Muscle layer of colon (tissue), 2 donors: ENCODE measurements around the gene SCN1B.
"Not testable (repeated sequence)": the region's sequence is repeated elsewhere in the genome, so short reads cannot be mapped to it uniquely, and the experiment has no call there.

Source experiments
- H3K27ac ChIP-seq: one replicate; pipeline ENCODE4 v1.7.0; 2013; ENCODE audit warnings: low read depth, mild to moderate bottlenecking, low read length, moderate library complexity
- H3K27me3 ChIP-seq, 2 donors: one replicate each; pipeline ENCODE4 v1.7.0; 2013; ENCODE audit warnings: low read length in 2 of 2, mild to moderate bottlenecking in 2 of 2; ENCODE audit not compliant: insufficient read depth in 2 of 2, control insufficient read depth in 1 of 2
- H3K36me3 ChIP-seq: one replicate; pipeline ENCODE4 v1.7.0; 2013; ENCODE audit warnings: mild to moderate bottlenecking, low read length; ENCODE audit not compliant: insufficient read depth
- H3K4me1 ChIP-seq: one replicate; pipeline ENCODE4 v1.7.0; 2013; ENCODE audit warnings: mild to moderate bottlenecking, low read length; ENCODE audit not compliant: insufficient read depth
- H3K4me3 ChIP-seq, 2 donors: one replicate each; pipeline ENCODE4 v1.7.0; 2013; ENCODE audit warnings: low read length in 2 of 2, low read depth in 1 of 2, mild to moderate bottlenecking in 1 of 2, moderate library complexity in 1 of 2
- H3K9ac ChIP-seq: one replicate; pipeline ENCODE4 v1.7.0; 2013; ENCODE audit warnings: low read length
- H3K9me3 ChIP-seq: one replicate; pipeline ENCODE4 v1.7.0; 2013; ENCODE audit warnings: mild to moderate bottlenecking, low read length
- donor health status: abdominal sarcoma.
- donor health status: Adenocarcinoma of cecum.

The SCN1B gene

DNA sequence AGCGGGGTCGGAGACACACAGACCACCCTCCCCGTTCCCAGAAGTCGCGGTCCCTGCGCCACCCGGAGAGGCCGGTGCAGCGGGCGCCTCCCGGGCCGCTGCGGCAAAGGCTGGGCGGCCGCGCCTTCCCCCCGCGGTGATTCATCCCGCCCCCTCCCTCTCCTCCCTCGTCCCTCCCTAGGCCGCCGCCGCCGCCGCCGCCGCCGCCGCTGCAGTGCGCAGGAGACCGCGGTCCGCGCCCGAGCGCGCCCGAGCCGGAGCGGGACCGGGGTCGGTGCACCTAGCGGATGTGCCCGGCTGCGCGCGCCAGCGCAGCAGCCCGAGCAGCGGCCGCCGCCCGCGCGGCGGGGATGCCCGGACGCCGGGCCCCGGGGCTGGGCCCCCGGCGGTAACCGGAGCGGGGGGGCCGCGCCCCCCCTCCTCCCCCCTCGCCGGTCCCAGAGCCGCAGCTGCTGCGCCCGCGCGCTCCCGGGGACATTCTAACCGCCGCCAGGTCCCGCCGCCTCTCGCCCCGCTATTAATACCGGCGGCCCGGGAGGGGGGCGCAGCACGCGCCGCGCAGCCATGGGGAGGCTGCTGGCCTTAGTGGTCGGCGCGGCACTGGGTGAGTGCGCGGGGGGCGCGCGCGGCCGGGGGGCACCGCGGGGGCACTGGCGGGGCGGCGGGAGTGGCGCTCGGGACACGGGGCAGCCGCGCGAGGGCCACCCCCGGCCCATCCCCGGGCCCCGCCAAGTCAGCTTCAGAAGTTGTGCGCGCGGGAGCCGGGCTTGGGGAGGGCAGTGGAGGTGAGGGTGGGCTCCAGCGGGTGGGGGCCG is at the start of gene SCN1B:
Gene SCN1B, plus strand, starts transcription at position 214 of the 815 bp plus-strand sequence. Its CDS starts 351 bp downstream, at position 565.
- Histone ChIP-seq H3K27me3 (no peaks in the 10 kb centered on the region), H3K9me3 (no peaks in the 10 kb centered on the region), H3K4me1 (peaks cover 4% of the 10 kb centered on the region), H3K27ac (peak within 1 kb of the TSS; percentile 14), H3K9ac (no peak within 1 kb of the TSS), H3K36me3 (peaks cover 14% of the 10 kb centered on the region), H3K4me3 (peak within 1 kb of the TSS; percentile 32 to 58)

DNA sequence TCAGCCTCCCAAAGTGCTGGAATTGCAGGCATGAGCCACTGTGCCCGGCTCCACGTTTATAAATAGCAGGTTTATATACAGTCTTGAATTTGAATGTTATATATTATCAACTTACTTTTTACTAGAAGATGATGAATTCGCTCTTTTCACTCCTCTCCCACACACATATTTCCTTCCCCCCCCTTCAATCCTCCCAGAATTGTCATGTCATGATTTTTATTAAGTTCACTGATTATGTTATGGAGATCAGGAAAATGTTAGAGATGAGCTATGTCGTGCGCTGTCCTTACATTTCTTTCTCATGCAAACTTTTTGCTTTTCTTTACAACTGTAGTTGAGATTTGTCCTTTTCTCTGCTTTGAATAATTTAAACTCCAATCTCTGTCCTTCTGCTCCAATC is 48.0 kb upstream of the SCN1B start:
- Histone ChIP-seq H3K4me3 (no peak overlapping the region), H3K27ac (no peak overlapping the region), H3K9ac (no peak overlapping the region), H3K36me3 (no peaks in the 10 kb centered on the region), H3K27me3 (no peaks in the 10 kb centered on the region), H3K9me3 (no peaks in the 10 kb centered on the region), H3K4me1 (no peaks in the 10 kb centered on the region)

DNA sequence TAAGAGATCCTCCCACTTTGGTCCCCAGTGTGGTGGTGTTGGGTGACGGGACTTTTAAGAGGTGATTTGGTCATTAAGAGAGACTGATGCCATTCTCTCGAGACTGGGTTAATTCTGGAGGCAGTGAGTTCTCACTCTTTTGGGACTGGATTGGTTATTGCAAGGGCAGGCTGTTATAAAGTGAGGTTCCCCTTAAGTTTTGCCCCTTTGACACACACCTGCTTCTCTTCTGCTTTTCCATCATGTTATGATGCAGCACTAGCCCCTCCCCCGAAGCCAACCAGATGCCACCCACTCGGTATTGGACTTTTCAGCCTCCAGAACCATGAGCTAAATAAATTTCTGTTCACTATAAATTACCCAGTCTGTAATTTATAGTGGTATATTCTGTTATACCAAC is 46.5 kb upstream of the SCN1B start:
- no peaks in the 10 kb centered on the region for H3K4me1 ChIP-seq
- no peaks in the 10 kb centered on the region for H3K27me3 ChIP-seq
- H3K4me3 ChIP-seq, result no peak overlapping the region
- H3K27ac ChIP-seq, result no peak overlapping the region
- no peaks in the 10 kb centered on the region for H3K36me3 ChIP-seq
- H3K9me3 ChIP-seq, result no peaks in the 10 kb centered on the region
- H3K9ac ChIP-seq, result no peak overlapping the region

DNA sequence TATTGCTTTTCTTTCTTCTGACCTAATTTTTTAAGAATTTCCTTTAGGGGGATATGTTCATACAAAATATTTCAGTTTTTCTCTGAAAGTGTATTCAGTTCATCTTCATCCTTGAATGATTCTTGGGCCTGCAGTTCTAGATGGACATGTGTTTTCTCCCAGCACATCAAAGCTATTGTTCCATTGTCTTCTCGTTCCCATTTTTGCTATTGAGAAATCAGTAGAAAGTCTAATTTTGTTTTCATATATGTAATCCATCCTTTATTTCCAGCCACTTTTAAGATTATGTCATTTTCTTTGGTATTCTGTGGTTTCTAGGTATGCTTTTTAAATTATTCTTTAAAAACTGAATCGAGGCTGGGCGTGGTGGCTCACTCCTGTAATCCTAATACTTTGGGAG is 46.0 kb upstream of the SCN1B start:
- Histone ChIP-seq H3K27ac (no peak overlapping the region), H3K9ac (no peak overlapping the region), H3K4me1 (no peaks in the 10 kb centered on the region), H3K9me3 (no peaks in the 10 kb centered on the region), H3K36me3 (no peaks in the 10 kb centered on the region), H3K27me3 (no peaks in the 10 kb centered on the region), H3K4me3 (no peak overlapping the region)

DNA sequence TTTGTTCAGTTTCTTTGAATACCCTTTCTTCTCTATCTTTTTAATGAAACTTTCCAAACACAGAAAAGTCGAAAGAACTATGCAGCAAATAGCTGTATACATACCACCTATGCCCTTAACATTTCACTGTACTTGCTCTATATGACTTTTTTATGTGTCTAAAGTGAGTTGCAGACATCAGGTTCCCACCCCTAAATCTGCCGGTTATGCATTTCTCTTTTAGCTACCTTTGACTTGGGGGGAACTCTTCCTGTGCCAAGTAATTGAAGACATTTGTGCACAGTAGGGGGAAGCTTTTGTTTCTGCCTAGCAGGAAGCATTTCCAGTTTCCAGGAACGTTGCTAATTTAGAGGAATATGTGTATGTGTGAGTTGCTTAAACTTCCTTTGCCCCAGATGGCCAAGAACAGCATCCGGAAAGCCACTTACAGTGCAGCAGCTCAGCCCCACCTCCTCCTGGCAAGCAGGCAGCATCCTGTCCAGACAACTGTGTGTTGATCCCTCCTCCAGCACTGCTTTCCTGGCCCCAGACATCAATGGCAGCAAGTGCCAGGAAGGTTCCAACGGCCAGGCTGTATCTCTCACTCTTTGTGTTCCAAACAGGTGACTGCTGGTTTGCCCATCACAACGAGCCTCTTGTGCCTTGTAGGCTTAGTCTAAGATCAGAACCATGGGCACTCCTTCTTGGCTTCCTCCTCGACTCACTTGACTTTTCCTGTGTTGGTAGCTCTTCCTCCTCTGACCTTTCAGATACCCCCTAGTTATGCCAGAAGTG is 44.8 kb upstream of the SCN1B start:
- H3K36me3 ChIP-seq, result no peaks in the 10 kb centered on the region
- H3K9me3 ChIP-seq, result no peaks in the 10 kb centered on the region
- H3K4me1 ChIP-seq, result no peaks in the 10 kb centered on the region
- H3K27me3 ChIP-seq, result no peaks in the 10 kb centered on the region
- H3K27ac ChIP-seq, result no peak overlapping the region
- H3K9ac ChIP-seq, result no peak overlapping the region
- H3K4me3 ChIP-seq, result no peak overlapping the region

DNA sequence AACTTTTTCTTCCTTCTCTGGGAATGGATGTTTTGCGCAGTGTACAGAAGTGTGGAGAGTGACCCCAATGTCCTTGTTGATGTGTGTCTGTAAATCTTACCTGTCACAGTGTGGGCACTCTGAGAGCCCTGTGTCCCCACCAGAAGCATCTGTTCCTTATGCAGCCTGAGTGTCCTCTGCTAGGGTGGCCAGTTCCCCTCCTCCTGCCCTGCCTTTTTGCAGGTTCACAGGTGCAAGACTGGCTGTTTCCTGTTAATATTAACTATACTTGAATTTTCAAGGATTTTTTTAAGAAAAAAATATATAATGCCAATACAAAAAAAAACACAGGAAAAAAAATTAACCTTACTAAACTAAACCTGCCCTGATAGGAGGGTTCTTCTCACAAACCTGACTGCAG is 42.2 kb upstream of the SCN1B start:
- Histone ChIP-seq H3K4me1 (no peaks in the 10 kb centered on the region), H3K4me3 (no peak overlapping the region), H3K27me3 (no peaks in the 10 kb centered on the region), H3K36me3 (no peaks in the 10 kb centered on the region), H3K9ac (no peak overlapping the region), H3K27ac (no peak overlapping the region), H3K9me3 (no peaks in the 10 kb centered on the region)

DNA sequence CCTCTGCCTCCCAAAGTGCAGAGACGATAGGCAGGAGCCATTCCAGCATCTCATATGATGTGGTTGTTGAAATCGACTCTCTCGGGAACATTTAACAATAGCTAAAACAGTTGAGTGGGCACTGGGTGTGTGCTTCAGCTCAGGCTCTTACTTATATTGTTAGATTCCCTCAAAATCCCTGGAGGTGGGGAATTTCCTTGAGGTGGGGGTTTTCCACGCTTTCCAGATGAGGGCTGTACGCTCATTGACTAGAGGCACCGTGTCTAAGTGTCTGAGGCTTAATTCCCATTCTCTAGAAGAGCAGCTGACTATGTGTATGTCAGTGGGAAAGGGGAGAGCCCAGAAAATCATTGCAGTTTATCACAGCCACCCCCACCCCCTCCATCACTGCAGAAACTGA is 41.0 kb upstream of the SCN1B start:
- Histone ChIP-seq H3K9ac (no peak overlapping the region), H3K9me3 (no peaks in the 10 kb centered on the region), H3K4me1 (no peaks in the 10 kb centered on the region), H3K27ac (no peak overlapping the region), H3K4me3 (no peak overlapping the region), H3K36me3 (no peaks in the 10 kb centered on the region), H3K27me3 (no peaks in the 10 kb centered on the region)

DNA sequence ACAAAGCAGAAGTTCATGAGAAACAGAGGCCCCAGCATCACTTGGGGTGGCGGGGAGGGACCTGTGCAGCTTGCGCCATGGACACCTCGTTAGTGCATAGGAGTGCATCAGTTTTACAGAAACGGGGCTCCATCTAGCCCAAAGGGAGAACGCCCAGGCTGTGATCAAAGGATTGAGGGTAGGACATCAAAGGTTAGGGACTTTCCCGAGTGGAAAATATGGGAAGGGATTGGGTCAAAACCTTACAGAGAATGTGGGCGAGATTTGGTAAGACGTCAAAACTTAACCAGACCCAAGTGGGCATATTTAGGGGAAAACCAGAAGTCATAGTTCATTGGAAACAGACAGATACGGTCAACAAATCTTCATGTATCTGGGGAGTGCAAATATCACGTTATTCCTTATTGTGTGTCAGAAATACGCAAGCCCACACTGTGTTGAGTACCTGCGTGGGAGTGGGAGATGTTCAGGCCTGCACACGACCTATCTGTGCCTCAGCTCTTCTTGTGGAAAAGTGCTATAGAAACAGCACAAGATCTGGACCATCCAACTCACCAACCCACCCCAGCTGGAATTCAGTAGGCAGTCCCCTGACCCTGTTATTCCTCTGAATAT is 39.6 kb upstream of the SCN1B start:
- Histone ChIP-seq H3K9ac (no peak overlapping the region), H3K4me3 (no peak overlapping the region), H3K27ac (no peak overlapping the region), H3K4me1 (no peaks in the 10 kb centered on the region), H3K27me3 (no peaks in the 10 kb centered on the region), H3K36me3 (no peaks in the 10 kb centered on the region), H3K9me3 (no peaks in the 10 kb centered on the region)

DNA sequence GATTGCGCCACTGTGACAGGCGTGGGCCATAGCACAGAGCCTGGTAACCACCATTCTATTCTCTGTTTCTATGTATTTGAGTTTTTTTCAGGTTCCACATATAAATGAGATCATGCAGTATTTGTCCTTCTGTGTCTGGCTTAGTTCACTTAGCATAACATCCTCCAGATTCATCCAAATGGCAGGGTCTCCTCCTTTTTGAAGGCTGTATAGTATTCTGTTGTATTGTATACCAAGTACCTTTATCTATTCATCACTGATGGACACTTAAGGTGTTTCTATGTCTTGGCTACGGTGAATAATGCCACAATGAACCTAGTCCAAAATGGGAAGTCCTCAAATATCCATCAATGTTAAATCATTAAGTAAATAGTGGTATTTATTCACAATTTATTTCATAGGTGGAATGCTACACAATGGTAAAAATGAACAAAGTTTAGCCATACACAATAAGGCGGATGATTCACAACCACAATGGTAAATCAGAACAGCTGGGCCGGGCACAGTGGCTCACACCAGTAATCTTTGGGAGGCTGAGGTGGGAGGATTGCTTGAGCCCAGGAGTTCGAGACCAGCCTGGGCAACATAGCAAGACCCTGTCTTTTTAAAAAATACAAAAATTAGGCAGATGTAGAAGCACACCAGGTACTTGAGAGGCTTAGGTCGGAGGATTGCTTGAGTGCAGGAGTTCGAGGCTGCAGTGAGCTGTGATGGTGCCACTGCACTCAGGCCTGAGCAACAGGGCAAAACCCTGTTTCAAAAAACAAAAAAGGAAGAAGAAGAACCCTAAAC is 38.5 kb upstream of the SCN1B start:
- Histone ChIP-seq H3K36me3 (no peaks in the 10 kb centered on the region), H3K4me3 (no peak overlapping the region), H3K27ac (no peak overlapping the region), H3K4me1 (no peaks in the 10 kb centered on the region), H3K9me3 (no peaks in the 10 kb centered on the region), H3K9ac (no peak overlapping the region), H3K27me3 (no peaks in the 10 kb centered on the region)

DNA sequence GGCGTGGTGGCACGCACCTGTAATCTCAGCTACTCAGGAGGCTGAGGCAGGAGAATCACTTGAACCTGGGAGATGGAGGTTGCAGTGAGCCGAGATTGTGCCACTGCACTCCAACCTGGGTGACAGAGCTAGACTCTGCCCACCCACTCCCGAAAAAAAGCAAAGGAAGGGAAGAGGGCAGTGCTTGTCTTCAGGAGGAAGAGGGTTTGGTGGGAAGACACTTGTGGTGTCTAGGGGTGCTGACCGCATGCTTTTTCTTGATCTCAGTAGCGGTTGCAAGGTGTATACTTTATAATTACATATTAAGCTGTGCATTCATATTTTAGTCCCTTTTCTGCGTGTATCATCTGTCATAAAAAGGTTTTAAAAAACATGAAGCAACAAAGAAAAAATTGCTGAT is 37.7 kb upstream of the SCN1B start:
- not testable (repeated sequence) for H3K27ac ChIP-seq, H3K36me3 ChIP-seq, H3K4me3 ChIP-seq, H3K27me3 ChIP-seq, H3K9me3 ChIP-seq, H3K9ac ChIP-seq, H3K4me1 ChIP-seq

DNA sequence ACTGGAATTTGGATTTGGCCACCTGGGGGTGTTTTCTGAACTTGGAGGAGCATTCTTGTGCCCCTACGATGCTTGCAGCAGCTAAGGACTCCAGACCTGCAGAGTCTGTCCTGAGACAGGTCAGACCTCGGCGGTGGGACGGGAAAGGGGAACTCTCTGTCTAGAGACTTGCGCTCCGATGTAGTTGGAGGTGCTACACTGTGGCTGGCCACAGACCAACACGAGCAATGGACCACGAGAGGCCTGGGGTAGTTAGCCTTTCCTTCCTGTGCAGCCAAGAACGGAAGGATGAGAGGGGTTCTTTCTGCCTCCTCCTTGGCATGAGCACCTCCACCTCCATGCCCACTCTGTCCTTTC is 36.0 kb upstream of the SCN1B start:
- Histone ChIP-seq H3K36me3 (no peaks in the 10 kb centered on the region), H3K9me3 (no peaks in the 10 kb centered on the region), H3K9ac (no peak overlapping the region), H3K4me1 (peaks cover 10% of the 10 kb centered on the region), H3K4me3 (no peak overlapping the region), H3K27ac (no peak overlapping the region), H3K27me3 (no peaks in the 10 kb centered on the region)
